CD4-positive, alpha-beta T cell treated with Interleukin-6 for 4 hours (primary cell): Measurements from ENCODE around the gene SLC39A8.

Experiments
- DNase-seq: peaks from one replicate; pipeline ENCODE4 v3.0.0-alpha.2; 2020; ENCODE audit warnings: mixed read lengths

SLC39A8 gene

DNA sequence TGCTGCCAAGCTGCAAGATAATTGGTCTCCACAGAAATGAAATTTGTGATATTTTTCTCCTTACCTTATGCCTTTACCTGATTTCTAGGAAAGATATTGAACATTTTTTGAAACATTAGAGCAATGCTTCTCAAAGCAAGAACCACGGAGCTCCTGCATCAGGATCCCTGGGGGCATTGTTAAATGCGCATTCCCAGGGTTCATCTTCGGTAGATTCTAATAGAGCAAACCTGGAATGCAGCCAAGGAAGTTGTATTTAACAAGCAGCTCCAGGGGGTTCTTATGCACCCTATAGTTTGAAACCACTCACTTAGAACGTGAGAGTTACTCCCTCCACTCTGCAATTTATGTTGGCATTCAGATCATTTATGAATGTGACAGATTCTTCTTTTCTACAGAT is 126.2 kb downstream of the SLC39A8 start:
- DNase-seq = no peak

- DNase-seq = no peak
Observed at GRCh38 chr4:102218656-102219055, 126.6 kb downstream of the SLC39A8 start.

- no peak for DNase-seq
Observed at GRCh38 chr4:102217775-102218355, 127.4 kb downstream of the SLC39A8 start.

GRCh38 chr4:102217345-102217744 is 127.9 kb downstream of the SLC39A8 start:
- DNase-seq = no peak

GRCh38 chr4:102216666-102217065 is 128.6 kb downstream of the SLC39A8 start:
- DNase-seq = no peak

- no peak for DNase-seq
Observed at GRCh38 chr4:102213031-102213430, 132.3 kb downstream of the SLC39A8 start.
